Measurements from ENCODE around the gene PARVG. TPM values are rescaled to one million over a fixed set of nuclear protein-coding genes. Genes with fewer than 3 reads are reported as not detected.

PARVG gene
- total and polyA plus RNA-seq, 10 of the 15 experiments (the other 5 are each of a cell fraction or from before 2014, with no cell fraction given): 6.3 to 123 (median 71.9) TPM

GRCh38 chr22:44181033-44181911, 547 bp downstream of the PARVG start (continued):
- no peak for TF ChIP-seq BMI1 (IDR thresholded peaks at IDR 0.05; ENCODE audit: borderline replicate concordance)
- TF ChIP-seq TCF7 (IDR thresholded peaks at IDR 0.05; ENCODE audit: borderline replicate concordance): no peak
- peak; percentile 64; the same call in 1 of the 2 replicates for TF ChIP-seq PML (IDR thresholded peaks at IDR 0.05; ENCODE audit: low read length)
- no peak; the same call in 1 of the 2 replicates for TF ChIP-seq BACH1 (IDR thresholded peaks at IDR 0.05; ENCODE audit: borderline replicate concordance)
- no peak for TF ChIP-seq KLF5 (IDR thresholded peaks at IDR 0.05; ENCODE audit: partially characterized antibody)
- peak; percentile 54 for TF ChIP-seq SMAD1 (IDR thresholded peaks at IDR 0.05; ENCODE audit: low read depth, partially characterized antibody)
- no peak for TF ChIP-seq EZH2 (IDR thresholded peaks at IDR 0.05; ENCODE audit: borderline replicate concordance, control insufficient read depth, low read depth, low read length)
- TF ChIP-seq MTA2 (IDR thresholded peaks at IDR 0.05; ENCODE audit: low read depth): no peak
- no peak for TF ChIP-seq USF1 (IDR thresholded peaks at IDR 0.05; ENCODE audit: borderline replicate concordance, extremely low read length, insufficient read depth, low read depth, low read length)
- no peak for TF ChIP-seq MYB (IDR thresholded peaks at IDR 0.05; ENCODE audit: borderline replicate concordance, low read depth, low read length)
- TF ChIP-seq FOXK2 (IDR thresholded peaks at IDR 0.05): no peak
- TF ChIP-seq FOXM1 (IDR thresholded peaks at IDR 0.05; ENCODE audit: low read depth, low read length): no peak
- no peak for TF ChIP-seq ZNF217 (IDR thresholded peaks at IDR 0.05)
- TF ChIP-seq ATF7 (IDR thresholded peaks at IDR 0.05; ENCODE audit: low read depth): no peak
- TF ChIP-seq ZNF274 (IDR thresholded peaks at IDR 0.05; ENCODE audit: insufficient read depth, insufficient read length): no peak

Measured in GM12878 (cell line).